Measurements from ENCODE around the gene DNAJC15.
"Not testable (repeated sequence)": the region's sequence is repeated elsewhere in the genome, so short reads cannot be mapped to it uniquely, and the experiment has no call there.

DNAJC15 gene

DNA sequence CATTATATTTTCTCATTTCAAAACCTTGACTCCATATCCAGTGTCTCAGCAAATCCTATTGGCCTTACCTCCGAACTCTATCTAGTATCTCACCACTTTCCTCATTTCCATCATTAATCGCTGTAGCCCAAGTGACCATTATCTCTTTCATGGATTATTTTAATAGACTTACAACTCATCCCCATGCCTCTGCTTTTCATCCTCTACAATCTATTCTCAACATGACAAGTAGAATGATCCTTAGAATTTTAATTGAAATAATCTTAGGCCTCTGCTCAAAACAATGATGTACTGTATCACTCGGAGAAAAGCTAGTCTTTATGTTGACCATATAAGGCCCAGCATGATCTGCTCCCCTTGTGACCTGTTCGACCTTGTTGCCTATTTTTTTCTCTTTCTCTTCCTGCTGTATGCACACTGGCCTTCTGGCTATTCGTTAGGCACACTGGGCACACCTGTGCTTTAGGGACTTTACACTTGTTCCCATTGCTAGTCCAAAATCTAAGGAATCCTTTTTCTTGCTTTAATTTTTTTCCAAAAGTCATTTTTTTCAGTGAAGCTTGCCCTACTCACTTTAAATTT, 21.4 kb downstream of the DNAJC15 start:
- no peak for DNase-seq (ENCODE audit: low read depth)

DNA sequence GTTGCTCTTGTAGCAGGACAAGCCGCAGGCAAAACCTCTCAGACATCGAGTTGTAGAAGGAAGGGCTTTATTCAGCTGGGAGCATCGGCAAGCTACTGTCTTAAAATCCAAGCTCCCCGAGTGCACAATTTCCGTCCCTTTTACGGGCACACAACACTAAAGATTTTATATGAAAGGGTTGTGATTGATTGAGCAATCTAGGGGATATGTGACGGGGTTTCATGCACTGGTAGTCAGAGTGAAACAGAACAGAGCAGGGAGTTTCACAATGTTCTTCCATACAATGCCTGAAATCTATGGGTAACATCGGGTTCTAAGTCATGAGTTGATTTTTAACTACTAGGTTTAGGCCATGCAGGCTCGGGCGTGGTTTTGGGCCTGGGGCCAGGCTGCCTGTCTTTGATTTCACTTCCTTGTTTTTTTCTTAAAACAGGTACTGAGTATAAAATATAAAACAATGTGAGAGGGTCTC, 22.0 kb downstream of the DNAJC15 start:
- not testable (repeated sequence) for DNase-seq (ENCODE audit: low read depth)

DNA sequence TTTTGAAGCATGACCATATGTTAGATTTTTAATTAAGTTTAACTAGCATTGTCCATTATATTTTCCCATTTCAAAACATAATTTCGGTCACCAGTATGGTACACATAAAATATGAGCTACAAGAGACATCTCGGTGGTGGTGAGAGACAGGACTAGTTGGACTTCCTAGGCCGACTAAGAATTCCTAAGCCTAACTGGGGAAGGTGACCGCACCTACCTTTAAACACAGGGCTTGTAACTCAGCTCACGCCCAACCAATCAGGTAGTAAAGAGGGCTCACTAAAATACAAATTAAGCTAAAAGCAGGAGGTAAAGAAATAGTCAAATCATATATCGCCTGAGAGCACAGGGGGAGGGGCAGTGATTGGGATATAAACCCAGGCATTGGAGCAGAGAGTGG, 22.9 kb downstream of the DNAJC15 start:
- no peak for DNase-seq (ENCODE audit: low read depth)

- peak; percentile 93 for DNase-seq (ENCODE audit: low read depth)
These were observed 31.7 kb downstream of the DNAJC15 start for GRCh38 chr13:43054803-43055802.

GRCh38 chr13:43057653-43058317, 34.4 kb downstream of the DNAJC15 start:
- DNase-seq (ENCODE audit: low read depth), result peak; percentile 41

GRCh38 chr13:43058318-43058674, 34.9 kb downstream of the DNAJC15 start:
- DNase-seq (ENCODE audit: low read depth), result peak; percentile 99

- peak; percentile 55 for DNase-seq (ENCODE audit: low read depth)
These were observed 35.4 kb downstream of the DNAJC15 start for GRCh38 chr13:43058831-43059230.

DNA sequence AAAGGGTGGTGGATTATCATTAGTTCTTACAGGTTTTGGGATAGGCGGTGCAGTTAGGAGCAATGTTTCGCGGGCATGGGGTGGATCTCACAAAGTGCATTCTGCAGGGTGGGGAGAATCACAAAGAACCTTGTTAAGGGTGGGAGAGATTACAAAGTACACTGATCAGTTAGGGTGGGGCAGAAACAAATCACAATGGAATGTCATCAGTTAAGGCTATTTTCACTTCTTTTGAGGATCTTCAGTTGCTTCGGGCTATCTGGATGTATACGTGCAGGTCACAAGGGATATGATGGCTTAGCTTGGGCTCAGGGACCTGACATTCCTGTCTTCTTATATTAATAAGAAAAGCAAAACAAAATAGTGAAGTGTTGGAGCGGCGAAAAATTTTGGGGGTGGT, 36.4 kb downstream of the DNAJC15 start:
- not testable (repeated sequence) for DNase-seq (ENCODE audit: low read depth)

GRCh38 chr13:43060806-43061205, 37.4 kb downstream of the DNAJC15 start:
- DNase-seq (ENCODE audit: low read depth), result peak; percentile 46

DNA sequence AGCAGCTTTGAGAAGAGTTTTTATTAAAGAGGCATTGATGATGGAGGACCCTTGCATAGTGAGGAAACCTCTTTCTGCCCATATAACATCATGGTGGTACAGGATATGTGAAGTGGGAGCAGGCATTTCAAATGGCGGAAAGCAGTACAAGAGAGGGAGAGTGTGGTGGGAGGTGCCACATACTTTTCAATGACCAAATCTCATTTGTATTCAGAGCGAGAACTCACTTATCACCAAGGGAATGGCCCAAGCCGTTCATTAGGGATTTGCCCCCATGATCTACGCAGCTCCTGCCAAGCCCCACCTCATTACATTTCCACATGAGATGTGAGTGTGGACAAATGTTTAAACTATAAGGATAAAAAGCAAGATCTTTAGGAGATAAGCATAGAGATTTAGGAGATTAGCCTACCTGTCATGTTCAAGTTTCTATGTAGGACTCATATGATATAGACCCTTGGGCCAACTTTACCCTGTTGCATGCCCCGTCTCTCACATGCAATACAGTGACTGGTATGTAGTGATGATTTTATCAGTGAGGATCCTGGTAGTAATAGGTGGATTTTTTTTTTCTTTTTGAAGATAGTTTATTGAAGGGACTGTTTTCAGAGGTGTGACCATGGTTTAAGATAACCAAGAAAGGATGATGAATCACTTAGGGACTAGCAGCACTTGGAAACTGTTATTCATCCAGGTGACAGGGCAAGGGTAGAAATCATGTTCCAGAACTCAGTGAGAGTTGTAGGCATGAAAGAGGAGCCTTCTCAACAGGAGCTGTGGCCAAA, 38.3 kb downstream of the DNAJC15 start:
- DNase-seq (ENCODE audit: low read depth), result no peak

DNA sequence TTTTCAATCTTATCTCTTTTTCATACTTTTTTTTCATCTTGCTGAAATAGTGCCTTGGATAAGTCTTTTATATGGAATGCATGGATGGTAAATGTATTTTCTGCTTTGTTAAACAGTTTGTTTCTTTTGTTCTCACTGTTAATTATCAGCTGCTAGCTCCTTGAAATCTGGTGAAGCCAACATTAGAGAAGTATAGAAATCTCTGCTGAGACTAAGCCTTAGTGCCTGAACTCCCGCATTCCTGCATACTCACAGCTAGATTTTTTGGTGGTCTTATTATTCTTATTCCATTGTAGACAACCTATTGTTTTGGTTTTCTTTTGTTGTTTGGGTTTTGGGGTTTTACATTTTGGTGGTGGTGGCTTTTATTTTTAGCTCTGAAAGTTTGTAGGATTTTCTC, 48.4 kb downstream of the DNAJC15 start:
- no peak for DNase-seq (ENCODE audit: low read depth)

DNA sequence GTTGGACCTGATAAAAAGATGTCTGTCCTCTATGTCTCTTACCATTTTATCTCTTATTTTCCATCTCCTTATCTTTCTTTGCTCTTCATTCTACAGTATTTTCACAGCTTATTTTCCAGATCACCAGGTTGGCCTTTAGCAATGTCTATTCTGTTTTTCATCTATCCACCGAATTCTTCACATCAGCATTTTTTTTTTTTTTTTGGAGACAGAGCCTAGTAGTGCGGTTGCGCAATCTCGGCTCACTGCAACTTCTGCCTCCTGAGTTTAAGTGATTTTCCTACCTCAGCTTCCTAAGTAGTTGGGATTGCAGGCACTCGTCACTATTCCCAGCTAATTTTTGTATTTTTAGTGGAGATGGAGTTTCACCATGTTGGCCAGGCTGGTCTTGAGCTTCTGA, 49.0 kb downstream of the DNAJC15 start:
- peak; percentile 27 for DNase-seq (ENCODE audit: low read depth)

- DNase-seq (ENCODE audit: low read depth), result no peak
These were observed 51.6 kb downstream of the DNAJC15 start for GRCh38 chr13:43074824-43075510.

GRCh38 chr13:43075511-43075902, 52.1 kb downstream of the DNAJC15 start:
- not testable (repeated sequence) for DNase-seq (ENCODE audit: low read depth)

DNA sequence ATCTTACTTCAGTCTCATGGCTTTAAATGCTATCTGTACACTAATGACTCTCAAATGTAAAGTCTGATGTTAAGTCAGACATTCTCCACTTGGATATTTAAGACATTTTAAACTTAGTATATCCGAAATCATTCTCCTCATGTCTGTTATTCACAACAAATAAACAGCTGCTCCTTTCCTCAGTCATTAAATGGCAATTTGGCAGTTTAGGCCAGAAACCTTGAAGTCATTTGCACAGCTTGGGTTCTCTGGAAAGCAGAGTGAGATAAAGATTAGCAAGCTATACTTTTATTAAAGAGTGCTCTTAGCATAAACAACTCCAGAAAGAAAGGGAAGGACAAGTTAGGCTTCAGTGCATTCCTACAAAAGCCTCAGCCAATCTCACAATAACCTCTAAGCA, 53.7 kb downstream of the DNAJC15 start:
- DNase-seq (ENCODE audit: low read depth), result no peak

GRCh38 chr13:43077461-43077860, 54.1 kb downstream of the DNAJC15 start:
- no peak for DNase-seq (ENCODE audit: low read depth)

GRCh38 chr13:43077906-43078305, 54.5 kb downstream of the DNAJC15 start:
- DNase-seq (ENCODE audit: low read depth), result peak; percentile 42

GRCh38 chr13:43078399-43078798, 55.0 kb downstream of the DNAJC15 start:
- no peak for DNase-seq (ENCODE audit: low read depth)

- DNase-seq (ENCODE audit: low read depth), result no peak
These were observed 56.1 kb downstream of the DNAJC15 start for GRCh38 chr13:43079392-43079931.

DNA sequence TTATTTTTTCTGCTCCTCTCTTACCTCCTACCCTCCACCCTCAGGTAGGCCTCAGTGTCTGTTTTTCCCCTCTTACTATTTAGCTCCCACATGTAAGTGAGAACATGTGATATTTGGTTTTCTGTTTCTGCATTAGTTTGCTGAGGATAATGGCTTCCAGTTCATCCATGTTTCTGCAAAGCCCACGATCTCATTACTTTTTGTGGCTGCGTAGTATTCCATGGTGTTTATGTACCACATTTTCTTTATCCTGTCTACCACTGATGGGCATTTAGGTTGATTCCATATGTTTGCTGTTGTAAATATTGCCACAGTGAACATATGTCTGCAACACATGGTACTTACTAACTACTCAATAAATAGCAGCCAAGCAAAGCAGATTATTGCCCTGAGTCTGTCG, 56.8 kb downstream of the DNAJC15 start:
- no peak for DNase-seq (ENCODE audit: low read depth)

- DNase-seq (ENCODE audit: low read depth), result no peak
These were observed 58.5 kb downstream of the DNAJC15 start for GRCh38 chr13:43081866-43082265.
